Epithelial cell of esophagus (primary cell): ENCODE measurements around the gene RAB1B.

ENCODE experiments used
- DNase-seq: peaks from one replicate; pipeline ENCODE4 v3.0.0; 2010; ENCODE audit warnings: low read depth
- H3K4me3 ChIP-seq: 2 replicates; pipeline ENCODE4 v1.5.1; 2011; ENCODE audit warnings: mild to moderate bottlenecking, low read length, control low read depth
- CTCF ChIP-seq: IDR thresholded peaks from 2 replicates; pipeline ENCODE4 v1.5.1; 2011; ENCODE audit warnings: low read depth, mild to moderate bottlenecking, low read length, control low read depth, inconsistent platforms; ENCODE audit not compliant: insufficient read depth; ENCODE audit errors: missing control alignments

Gene RAB1B

GRCh38 chr11:66324664-66325063 lies 56.2 kb downstream of the RAB1B start:
- no peak overlapping the region for H3K4me3 ChIP-seq
- no peak for DNase-seq
- no peak for TF ChIP-seq CTCF

- no peak for TF ChIP-seq CTCF
- no peak for DNase-seq
- H3K4me3 ChIP-seq: no peak overlapping the region
These were observed 56.8 kb downstream of the RAB1B start for GRCh38 chr11:66325263-66325671.

GRCh38 chr11:66326261-66327111 lies 58.0 kb downstream of the RAB1B start:
- no peak for TF ChIP-seq CTCF
- DNase-seq: no peak
- H3K4me3 ChIP-seq: no peak overlapping the region
